Measurements from ENCODE around the gene ESYT3.

- TF ChIP-seq CTCF (IDR thresholded peaks at IDR 0.05; ENCODE audit: control extremely low read depth in 1 of 3, insufficient read depth in 1 of 3, low read depth in 1 of 3, low read length in 3 of 3), result no peak
- TF ChIP-seq CEBPB (IDR thresholded peaks at IDR 0.05; ENCODE audit: low read depth, low read length), result no peak
- no peak for TF ChIP-seq YY1 (IDR thresholded peaks at IDR 0.05; ENCODE audit: low read depth, low read length)
- TF ChIP-seq POLR2A (IDR thresholded peaks at IDR 0.05; ENCODE audit: control extremely low read depth in 1 of 2, low read depth in 2 of 2, low read length in 2 of 2), result no peak
- TF ChIP-seq TAF1 (IDR thresholded peaks at IDR 0.05; ENCODE audit: low read depth, low read length), result no peak
- no peak for TF ChIP-seq MAX (IDR thresholded peaks at IDR 0.05)
- no peak for TF ChIP-seq HDAC6 (IDR thresholded peaks at IDR 0.05; ENCODE audit: low read depth, low read length)
- no peak for TF ChIP-seq TEAD4 (IDR thresholded peaks at IDR 0.05; ENCODE audit: low read depth, low read length)
- no peak for TF ChIP-seq ASH2L (IDR thresholded peaks at IDR 0.05; ENCODE audit: low read length)
- no peak for TF ChIP-seq JUND (IDR thresholded peaks at IDR 0.05; ENCODE audit: low read length)
- TF ChIP-seq POLR2AphosphoS5 (IDR thresholded peaks at IDR 0.05; ENCODE audit: low read depth, low read length), result no peak
- no peak for TF ChIP-seq ATF2 (IDR thresholded peaks at IDR 0.05; ENCODE audit: low read length)
- TF ChIP-seq FOSL1 (IDR thresholded peaks at IDR 0.05; ENCODE audit: insufficient read depth, low read depth, low read length), result no peak
- no peak for TF ChIP-seq KDM1A (IDR thresholded peaks at IDR 0.05; ENCODE audit: borderline replicate concordance, low read length)
Measured at GRCh38 chr3:138507524-138507923, 73.1 kb downstream of the ESYT3 start.

Data from H1 (cell line).